Measurements from ENCODE around the gene MAT1A.
A peak's percentile ranks its signal among the peaks of the same experiment; 100 is the strongest.
"Not testable (repeated sequence)": the region's sequence is repeated elsewhere in the genome, so short reads cannot be mapped to it uniquely, and the experiment has no call there.

MAT1A gene

DNA sequence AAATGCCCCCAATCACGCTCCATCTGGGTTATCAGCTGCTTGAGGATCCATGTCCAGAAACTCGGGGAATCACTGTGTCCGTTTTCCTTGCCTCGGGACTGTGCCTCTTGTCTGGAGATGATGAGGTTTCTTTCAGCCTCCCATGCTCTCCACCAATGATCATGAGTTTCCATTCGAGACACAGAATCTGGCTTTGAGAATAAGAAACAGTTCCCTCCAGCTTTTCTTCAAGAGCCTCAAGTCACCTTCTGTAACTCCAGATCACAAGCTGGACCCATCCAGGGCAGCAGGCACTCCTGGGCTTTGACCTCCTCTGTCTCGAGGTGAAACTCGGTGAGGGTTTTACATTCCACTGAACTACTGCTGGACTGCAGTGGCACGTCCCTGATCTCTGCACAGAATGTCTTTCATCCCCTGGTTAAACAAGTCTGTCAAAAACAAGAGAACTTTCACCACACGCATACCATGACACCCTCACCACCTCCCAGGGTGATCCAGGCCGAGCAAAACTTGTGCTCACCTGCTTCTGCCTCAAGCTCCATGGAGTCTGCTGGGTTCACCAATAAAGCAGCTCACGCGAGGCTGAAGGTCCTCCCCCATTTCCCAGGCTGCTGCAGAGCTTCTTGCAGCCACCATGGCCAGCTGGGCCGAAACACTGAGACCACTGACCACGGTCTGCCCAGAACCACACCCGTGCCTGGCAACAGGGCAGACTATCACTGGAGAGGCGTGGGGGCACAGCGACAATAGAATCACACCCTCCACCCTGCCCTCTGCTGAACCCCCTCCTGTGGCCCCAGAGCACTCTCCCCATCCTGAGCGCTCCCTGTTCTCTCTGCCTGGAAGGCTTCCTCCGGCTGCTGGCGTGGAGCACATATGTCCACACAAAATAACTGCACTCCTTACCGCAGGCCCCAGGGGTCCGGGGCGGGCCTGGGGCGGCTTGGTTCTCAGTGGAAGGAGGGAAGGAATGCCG is 25.1 kb downstream of the MAT1A start:
- no peak for DNase-seq

DNA sequence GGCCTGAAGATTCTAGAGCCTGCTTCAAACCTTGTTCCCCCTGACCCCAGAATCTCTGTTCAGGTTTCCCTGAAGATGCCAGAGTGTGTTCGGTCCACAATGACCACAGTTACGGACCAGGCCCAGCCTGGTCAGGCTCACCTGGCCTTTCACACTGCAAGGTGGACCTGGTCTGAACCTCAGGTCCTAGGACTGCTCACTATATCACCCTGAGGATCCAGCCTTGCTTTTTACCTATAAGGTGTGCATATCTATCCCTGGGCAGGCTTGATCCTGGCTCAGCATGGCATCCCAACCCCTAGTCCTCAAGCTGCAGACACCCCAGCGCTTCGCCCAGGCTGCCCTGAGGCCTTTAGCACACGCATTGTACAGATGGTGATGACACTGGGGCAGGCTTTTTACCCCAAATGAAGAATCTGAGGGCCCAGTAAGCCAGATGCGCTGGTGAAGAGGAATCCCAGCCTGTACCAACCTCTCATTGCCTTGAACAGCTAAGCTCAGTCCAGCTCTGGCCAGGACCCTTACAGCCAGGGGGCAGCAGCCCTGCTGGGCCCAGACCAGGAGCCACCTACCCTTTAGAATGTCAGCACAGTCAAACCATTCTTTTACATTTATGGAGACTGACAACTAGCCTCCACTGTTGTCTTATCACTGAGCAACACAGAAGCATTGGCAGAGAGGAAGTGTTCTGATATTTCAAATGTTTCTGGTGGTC is 28.0 kb downstream of the MAT1A start:
- DNase-seq = no peak

DNA sequence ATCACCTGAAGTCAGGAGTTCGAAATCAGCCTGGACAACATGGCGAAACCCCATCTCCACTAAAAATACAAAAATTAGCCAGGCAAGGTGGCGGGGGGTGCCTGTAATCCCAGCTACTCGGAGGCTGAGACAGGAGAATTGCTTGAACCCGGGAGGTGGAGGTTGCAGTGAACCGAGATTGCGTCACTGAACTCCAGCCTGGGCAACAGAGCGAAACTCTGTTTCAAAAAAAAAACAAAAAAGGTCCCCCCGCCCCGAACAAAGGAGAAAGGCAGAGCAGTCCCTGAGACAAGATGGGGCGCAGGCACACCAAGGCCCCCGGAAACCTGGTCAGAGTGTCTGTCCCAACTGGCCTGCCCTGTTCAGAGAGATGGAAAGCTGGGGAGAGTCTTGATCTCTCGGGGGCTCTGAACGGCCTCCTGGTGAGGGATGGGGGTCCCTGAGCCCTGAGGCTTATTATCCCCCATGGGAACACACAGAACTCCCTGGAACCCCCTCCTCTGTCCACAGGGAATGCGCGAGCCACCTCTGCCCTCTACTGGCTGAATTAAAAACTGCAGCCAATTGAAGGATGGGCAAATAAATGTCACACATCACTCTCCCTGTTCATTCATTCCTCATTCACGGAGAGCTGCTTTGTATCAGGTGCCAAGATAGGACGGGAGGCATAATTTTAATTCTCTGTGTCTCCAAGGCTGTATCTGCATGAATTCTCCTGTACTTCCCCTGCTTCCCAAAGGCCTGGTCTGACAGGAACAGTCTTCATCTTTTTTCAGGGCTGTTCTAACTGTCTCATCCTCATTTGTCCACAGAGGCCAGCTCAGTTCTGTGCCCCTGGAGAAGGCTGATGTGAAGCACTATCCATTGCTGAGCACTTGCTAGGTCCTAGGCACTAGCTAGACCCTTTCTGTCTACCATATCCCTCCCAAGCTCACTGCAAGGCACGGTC is 28.9 kb downstream of the MAT1A start:
- DNase-seq = peak; percentile 8 to 12

DNA sequence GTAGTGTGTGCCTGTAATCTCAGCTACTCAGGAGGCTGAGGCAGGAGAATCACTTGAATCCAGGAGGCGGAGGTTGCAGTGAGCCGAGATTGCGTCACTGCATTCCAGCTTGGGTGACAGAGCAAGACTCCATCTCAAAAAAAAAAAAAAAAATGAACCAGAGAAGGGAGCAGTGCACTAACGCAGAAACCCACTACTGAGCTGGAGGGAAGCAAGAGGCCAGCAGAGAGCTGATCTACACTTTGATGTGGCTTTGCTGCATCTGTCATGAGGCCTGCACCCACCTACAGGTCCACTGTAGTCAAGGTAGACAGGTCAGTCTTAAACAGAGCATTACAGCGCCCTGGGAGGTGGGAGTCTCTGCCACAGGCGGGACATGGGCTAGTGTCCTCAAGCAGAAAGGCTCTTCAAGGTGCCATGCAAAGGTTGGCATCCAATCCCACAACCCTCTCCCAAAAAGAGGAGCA is 30.0 kb downstream of the MAT1A start:
- no peak for DNase-seq

DNA sequence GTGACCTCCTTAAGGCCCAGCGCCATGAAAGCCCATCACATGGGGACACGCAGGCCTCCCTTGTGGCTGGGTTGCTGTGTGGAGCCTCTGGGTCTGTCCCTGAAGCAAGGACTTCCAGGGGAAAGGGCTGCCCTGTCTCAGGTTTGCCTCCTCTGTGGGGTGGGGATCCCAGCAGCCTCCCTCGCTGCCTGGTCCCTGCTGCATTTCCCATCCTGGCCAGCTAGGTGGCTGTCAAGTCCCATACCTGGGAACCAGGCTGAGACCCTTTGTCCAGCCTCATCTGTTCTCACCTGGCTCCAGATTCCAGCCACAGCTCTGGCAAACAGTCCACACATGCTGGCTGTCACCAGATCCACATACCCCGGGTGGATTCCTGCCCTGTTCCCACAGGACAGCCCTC is 32.7 kb downstream of the MAT1A start:
- DNase-seq = not testable (repeated sequence)

DNA sequence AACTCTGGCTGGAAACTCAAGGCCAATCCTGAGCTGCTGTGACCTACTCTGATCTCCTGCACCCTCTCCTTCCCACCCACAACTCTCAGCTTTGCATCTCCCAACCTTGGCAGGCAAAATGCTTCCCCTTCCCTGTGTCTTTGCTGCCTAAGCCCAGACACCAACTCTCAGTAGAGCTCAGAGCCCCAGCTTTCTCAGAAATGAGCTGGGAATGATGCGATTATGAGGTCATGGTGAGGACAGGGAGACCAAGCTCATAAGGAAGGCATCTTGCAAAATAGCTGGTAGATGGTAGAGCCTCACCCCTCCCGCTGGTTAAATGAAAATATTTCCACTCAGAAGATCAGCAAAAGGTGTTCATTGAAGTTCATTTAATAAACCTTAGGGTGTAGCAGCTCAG is 34.7 kb downstream of the MAT1A start:
- DNase-seq = not testable (repeated sequence)

DNA sequence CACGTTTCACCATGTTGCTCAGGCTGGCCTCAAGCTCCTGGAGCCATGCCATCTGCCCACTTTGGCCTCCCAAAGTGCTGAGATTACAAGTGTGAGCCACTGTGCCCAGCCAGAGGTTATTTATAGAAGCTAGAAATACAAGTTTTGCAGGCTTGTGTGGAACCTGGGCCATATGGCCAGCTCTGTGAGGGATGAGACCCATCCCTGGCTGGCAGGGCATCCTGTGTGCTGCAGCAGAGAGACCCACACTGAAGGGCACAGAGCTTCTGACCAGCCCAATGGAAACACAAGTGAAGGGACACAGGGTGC is 35.5 kb downstream of the MAT1A start:
- DNase-seq = not testable (repeated sequence)

DNA sequence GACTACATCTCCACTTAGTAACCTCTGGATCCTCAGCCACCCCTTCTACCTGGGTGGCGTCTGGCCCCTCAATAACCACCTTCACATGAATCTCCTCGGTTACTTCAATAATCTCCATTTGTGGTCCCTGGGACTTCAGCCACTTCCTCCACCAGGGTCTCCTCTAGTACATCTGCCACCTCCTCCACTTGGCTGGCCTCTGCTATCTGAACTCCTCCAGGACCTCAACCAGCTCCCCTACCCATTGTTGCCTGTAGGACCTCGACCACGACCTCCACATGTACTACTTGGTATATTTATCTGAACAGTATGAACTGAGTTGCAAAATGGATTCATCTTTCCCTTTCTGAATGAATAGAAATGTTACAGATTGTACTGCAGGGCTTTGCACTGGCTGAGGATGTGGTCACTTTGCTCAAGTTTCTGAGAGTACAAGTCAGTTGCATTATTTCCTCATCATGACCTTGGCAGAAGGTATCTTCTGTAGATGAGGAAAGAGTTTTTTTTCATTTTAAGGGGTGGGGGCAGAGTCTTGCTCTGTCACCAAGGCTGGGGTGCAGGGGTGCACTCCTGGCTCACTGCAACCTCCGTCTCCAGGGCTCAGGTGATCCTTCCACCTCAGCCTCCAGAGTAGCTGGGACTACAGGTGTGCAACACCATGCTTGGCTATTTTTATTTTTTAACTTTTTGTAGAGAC is 36.0 kb downstream of the MAT1A start:
- DNase-seq = no peak

DNA sequence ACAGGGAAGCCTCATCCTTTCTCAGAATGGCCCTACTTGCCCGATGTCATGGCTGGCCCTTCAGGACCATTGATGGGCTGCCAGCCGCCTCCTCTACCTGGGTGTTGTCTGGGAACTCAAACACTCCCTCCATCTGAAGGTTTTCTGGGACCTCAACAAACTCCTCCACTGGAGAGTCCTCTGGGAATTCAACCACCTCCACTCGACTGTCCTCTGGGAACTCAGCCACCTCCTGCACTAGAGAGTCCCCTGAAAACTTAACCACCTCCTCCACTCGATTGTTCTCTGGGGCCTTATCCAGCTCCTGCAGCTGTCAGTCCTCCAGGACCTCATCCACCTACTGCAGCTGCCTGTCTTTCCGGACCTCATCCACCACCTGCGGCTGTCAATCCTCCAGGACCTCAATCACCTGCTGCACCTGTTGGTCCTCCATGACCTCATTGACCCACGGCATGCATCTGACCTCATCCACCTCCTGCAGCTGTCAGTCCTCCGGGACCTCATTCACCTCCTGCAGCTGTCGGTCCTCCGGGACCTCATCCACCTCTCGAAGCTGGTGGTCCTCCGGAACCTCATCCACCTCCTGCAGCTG is 37.1 kb downstream of the MAT1A start:
- no peak for DNase-seq

DNA sequence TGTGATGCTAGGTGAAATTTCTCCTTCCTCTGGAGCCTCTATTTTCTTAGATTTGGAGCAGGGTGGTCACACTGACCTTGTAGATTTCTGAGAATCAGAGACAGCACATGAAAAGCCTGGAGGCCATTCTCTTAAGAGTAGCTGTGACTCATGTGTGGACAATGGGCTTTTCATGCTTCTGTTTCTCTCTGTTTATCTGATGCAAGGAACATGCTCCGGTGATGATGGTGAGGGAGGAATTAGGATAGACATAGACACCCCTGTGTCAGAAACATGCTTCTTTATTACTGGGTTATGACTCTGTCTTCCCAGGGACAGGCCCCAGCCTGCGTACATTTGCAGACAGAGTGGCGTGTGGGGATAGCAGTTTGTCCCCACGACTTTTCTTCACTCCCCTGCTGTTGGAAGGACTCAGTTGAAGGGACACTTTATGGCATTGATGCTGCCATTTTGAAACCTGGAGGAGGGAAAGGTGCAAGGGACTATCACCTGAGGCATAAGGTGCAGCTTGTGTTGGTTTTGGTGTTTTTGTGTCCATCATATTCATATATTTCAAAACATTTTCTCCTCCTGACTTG is 37.7 kb downstream of the MAT1A start:
- not testable (repeated sequence) for DNase-seq

DNA sequence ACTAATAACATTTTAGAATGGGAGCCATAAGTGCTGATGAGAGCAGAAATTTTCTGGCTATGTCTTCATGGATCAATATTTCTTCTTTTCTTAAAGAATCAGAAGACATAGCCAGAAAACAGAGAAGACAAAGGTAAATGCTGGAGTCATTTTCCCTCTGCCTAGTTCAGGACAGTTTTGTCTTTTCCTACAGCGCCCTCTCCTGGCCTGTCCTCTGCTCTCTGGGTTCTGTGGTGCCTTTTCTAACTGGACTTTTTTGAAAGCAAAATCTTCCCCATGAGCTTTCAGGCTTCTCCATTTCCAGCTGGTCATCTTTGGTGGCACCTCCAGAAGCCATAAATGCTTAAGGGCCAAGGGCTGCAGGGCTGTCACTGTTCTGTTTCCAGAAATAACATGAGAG is 39.1 kb downstream of the MAT1A start:
- not testable (repeated sequence) for DNase-seq

DNA sequence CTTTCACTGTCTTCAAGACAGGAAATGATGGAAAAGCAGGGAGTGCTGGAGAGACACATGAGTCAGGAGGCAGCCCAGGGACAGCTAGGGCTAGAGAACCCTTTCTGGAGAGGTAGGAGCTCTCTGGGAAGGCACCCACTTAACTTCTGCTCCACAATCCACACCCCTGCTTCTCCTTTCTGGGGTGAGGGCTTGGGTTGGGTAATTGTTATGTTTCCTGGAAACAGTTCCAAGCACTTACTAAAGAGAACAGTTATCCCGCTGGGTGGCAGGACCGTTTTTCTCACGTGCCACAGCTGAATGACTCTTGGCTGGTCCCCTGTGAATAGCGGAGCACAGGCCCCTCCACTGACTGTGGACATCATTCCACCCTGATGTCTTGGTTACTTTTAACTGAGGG is 39.6 kb downstream of the MAT1A start:
- DNase-seq = not testable (repeated sequence)

DNA sequence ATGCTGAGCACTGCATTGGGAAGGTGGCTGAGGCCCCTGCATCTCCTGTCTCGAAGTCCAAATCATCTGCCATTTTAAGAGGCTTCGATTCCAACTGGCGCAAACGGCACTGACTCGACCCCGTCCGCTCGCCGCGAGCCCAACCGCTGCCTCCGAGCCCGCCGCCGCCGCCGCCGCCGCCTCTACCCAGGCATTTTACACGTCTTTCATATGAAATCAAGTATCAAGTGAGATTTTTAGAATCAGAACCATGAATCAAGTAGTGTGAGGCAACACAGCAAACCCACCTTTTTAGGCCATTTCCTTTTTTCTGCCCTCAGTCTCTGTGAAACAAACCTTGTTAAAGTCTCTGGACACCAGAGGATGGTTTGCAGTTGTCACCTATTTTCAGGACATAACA is 41.8 kb downstream of the MAT1A start:
- not testable (repeated sequence) for DNase-seq

DNA sequence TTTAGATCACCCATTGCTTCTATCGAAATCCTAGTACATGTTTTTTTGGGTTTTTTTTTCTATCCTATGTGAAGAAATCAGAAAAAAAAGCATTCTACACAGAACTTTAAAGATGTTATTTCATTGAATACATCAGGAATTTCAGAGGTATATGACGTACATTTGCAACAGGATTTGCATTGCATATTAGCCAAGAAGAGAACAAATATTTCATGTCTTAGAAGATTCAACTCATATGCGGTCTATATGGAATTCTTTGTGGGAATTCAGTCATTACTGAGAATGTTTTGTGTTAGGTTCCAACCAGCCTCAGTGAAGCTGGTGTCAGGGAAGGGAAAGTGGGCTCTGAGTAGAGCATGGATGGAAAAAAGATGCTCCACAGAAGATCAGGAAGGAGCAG is 45.1 kb downstream of the MAT1A start:
- DNase-seq = not testable (repeated sequence)

DNA sequence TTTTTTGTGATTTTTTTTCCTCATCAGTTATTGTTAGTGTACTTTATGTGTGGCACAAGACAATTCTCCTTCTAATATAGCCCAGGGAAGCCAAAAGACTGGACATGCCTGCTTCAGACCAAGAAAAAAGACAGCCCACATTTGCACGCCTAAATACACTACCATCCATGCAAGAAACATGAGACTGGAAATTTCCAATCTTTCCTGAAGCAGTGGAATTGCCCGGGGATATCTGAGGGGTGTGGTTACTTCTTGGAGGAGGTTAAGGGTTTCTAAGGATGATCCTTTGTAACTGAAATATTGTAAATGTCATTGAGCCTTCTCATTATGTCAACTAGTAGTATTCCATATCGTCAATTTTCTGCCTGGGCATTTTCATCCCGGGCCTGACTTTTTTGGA is 47.1 kb downstream of the MAT1A start:
- not testable (repeated sequence) for DNase-seq

DNA sequence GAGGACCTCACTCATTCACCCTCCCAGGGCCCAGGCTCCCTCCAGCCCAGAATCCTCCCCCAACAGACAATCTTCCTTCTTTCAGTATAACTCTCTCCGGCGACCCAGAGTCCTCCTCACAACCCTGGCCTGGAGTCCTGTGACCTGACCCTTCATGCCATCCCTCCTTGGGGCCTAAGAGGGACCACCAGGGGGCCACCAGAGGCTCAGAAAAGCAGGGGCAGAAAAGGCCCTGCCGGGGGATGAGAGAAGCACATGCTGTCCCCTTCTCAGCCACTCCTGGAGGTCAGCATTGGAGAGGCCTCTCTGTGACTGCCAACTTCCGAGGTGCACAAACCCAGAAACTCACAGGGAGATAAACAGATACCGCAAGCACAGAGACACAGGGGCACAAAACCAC is 53.0 kb downstream of the MAT1A start:
- not testable (repeated sequence) for DNase-seq

DNA sequence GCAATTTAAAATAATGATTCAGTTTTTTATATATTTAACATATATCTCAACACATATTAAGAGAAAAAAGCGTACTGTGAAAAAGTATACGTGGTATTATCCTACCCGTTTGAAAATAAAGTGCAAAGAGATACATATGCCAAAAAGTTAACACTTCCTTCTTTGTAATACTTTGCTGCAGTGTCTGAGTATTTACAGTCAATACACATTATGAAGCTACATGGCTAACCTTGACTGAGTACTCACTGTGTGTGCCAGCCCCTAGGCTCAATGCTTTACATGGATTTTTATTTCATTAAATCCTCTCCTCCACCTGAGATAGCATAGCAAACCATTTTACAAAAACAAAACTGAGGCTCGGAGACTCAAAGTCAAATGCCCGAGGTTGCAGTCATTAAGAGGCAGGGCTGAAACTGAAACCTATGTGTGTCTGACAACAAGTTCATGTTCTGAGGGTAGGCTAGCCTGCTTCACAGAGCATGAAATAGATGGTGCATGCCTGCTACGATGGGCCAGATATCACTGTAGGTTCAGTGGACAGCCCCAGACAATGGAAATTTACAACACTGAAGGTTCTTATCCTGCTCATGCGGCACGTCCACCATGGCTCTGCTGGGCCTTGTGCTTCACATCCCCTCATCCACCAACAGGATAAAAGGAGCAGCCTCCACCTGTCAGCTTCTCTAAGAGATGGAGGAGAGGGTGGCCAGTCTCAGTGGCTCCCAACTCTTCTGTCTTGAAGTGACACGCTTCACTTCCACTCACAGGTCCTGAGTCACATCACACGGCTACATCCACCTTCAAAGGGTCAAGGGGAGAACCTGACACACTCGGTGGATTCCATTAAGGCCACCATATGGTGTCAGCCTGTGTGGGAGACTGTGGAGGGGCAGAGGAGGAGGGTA is 54.9 kb downstream of the MAT1A start:
- DNase-seq = not testable (repeated sequence)

DNA sequence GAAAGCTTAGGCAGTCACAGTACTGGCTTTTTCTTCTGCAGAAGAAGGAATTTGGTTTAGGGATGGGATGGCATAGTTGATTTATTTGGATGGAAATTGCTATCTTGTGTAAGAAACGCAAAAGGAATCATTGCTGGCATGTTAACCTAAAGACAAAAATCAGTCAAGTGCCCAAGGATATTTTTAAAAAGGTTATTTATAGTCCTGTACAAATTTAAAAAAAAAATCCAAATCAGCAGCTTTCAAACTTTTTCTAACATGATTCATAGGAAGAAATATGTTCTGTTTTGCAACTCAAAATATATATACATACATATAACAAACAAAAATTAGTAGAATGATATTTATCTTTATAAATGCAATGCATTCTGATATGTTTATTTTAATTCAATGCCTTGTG is 55.6 kb downstream of the MAT1A start:
- not testable (repeated sequence) for DNase-seq

DNA sequence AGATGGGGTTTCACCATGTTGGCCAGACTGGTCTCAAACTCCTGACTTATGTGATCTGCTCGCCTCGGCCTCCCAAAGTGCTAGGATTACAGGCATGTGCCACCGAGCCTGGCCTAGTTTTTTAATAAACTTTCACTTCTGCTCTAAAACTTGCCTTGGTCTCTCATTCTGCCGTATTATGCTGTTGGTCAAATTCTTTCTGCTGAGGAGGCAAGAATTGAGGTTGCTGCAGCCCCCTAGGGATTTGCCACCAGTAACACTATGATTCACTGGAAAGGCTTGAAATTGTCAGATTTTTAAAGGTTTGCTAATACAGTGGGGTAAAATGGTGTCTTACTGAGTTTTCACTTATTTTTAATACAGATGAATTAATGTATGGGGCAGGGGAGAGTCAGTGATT is 62.7 kb downstream of the MAT1A start:
- DNase-seq = not testable (repeated sequence)

DNA sequence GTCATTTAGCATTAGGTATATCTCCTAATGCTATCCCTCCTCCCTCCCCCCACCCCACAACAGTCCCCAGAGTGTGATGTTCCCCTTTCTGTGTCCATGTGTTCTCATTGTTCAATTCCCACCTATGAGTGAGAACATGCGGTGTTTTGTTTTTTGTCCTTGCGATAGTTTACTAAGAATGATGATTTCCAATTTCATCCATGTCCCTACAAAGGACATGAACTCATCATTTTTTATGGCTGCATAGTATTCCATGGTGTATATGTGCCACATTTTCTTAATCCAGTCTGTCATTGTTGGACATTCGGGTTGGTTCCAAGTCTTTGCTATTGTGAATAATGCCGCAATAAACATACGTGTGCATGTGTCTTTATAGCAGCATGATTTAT is 66.4 kb downstream of the MAT1A start:
- not testable (repeated sequence) for DNase-seq
